Endothelial cell of umbilical vein (primary cell): ENCODE results near the gene PLSCR1. TPM values are rescaled to one million over a fixed set of nuclear protein-coding genes. Genes with fewer than 3 reads are reported as not detected.

Experiments used
- BruUV-seq: library from RNA; stranded (reverse); fragments of 400-500 nt; replicated peaks from 2 replicates; lab custom pipeline; 2021; lab: Mats Ljungman, UMichigan
- CTCF ChIA-PET: fragments of 300-600, 350-600 bp; sonication (Branson Sonifier 250); formaldehyde crosslinking; loops from one replicate; lab custom pipeline; 2021; ENCODE audit warnings: antibody characterized with exemption, inconsistent platforms; lab: Charles Lee
- POLR2A ChIA-PET: fragments of 300-600, 350-600 bp; sonication (Branson Sonifier 250); formaldehyde crosslinking; loops from one replicate; lab custom pipeline; 2021; ENCODE audit warnings: antibody characterized with exemption, inconsistent platforms; lab: Charles Lee
- DNase-seq: peaks from one replicate; pipeline ENCODE4 v3.0.0-alpha.2; 2011; ENCODE audit warnings: low read depth, low spot score
- FAIRE-seq: peaks from 2 replicates; lab custom pipeline; 2011; peaks lifted over from hg19 to GRCh38; lab: Jason Lieb, UNC
- H2AFZ ChIP-seq: 2 replicates; pipeline ENCODE4 v1.6.0; 2012; ENCODE audit warnings: low read depth, low read length, control low read depth, inconsistent platforms
- H3K27ac ChIP-seq: 2 replicates; pipeline ENCODE4 v1.5.1; 2011; ENCODE audit warnings: low read depth, mild to moderate bottlenecking, control low read depth, low read length, moderate library complexity; ENCODE audit not compliant: insufficient read depth
- H3K27me3 ChIP-seq, 2 experiments: 2 replicates each; pipeline versions ENCODE4 v1.6.0 to v1.6.1; 2011; ENCODE audit warnings: low read length in 2 of 2, mixed read lengths in 1 of 2; ENCODE audit not compliant: control insufficient read depth in 2 of 2, insufficient read depth in 2 of 2
- H3K36me3 ChIP-seq, 2 experiments: 2 replicates in 1 of 2; 3 replicates in 1 of 2; pipeline ENCODE4 v1.5.1; 2011; ENCODE audit warnings: low read length in 2 of 2, mild to moderate bottlenecking in 1 of 2, moderate library complexity in 1 of 2; ENCODE audit not compliant: control insufficient read depth in 2 of 2, insufficient read depth in 2 of 2; ENCODE audit errors: extremely low read depth in 1 of 2
- H3K4me1 ChIP-seq: 3 replicates; pipeline ENCODE4 v1.5.1; 2011; ENCODE audit warnings: mild to moderate bottlenecking, low read length; ENCODE audit not compliant: control insufficient read depth, insufficient read depth; ENCODE audit errors: extremely low read depth
- H3K4me2 ChIP-seq: 2 replicates; pipeline ENCODE4 v1.6.1; 2011; ENCODE audit warnings: low read length, control low read depth, mixed read lengths; ENCODE audit not compliant: insufficient read depth
- H3K4me3 ChIP-seq, 3 experiments: fragments of 200-600 bp in 1 of 3; sonication (generic), shearing (Covaris generic) in 1 of 3; replicated peaks in 1 of 3; 2 replicates each; pipeline ENCODE4 v1.5.1; 2011 to 2016; ENCODE audit warnings: control low read depth in 3 of 3, low read length in 3 of 3, mild to moderate bottlenecking in 2 of 3, inconsistent platforms in 1 of 3, low read depth in 1 of 3, moderate library complexity in 1 of 3; ENCODE audit not compliant: insufficient read depth in 1 of 3
- H3K79me2 ChIP-seq: 2 replicates; pipeline ENCODE4 v1.6.0; 2012; ENCODE audit warnings: low read length, inconsistent platforms; ENCODE audit not compliant: control insufficient read depth, insufficient read depth
- H3K9ac ChIP-seq: replicated peaks from 2 replicates; pipeline ENCODE3; 2011; ENCODE audit warnings: low read length, control low read depth; ENCODE audit not compliant: insufficient read depth; ENCODE audit errors: extremely low read depth
- H3K9me1 ChIP-seq: replicated peaks from 3 replicates; pipeline ENCODE4 v1.6.0; 2011; ENCODE audit warnings: mild to moderate bottlenecking, low read length; ENCODE audit not compliant: control insufficient read depth, insufficient read depth; ENCODE audit errors: extremely low read depth
- H3K9me3 ChIP-seq: replicated peaks from 2 replicates; pipeline ENCODE4 v1.5.1; 2012; ENCODE audit warnings: low read length, inconsistent platforms; ENCODE audit not compliant: control insufficient read depth, insufficient read depth
- H4K20me1 ChIP-seq: replicated peaks from 2 replicates; pipeline ENCODE3; 2011; ENCODE audit warnings: mild to moderate bottlenecking, low read length; ENCODE audit not compliant: control insufficient read depth, insufficient read depth; ENCODE audit errors: extremely low read depth
- EZH2 ChIP-seq: IDR thresholded peaks from 2 replicates; pipeline ENCODE4 v1.6.1; 2012; ENCODE audit warnings: borderline replicate concordance, low read depth, mild to moderate bottlenecking, moderate library complexity, low read length, inconsistent platforms; ENCODE audit not compliant: severe bottlenecking
- GATA2 ChIP-seq: IDR thresholded peaks from 2 replicates; pipeline ENCODE4 v1.7.0; 2011; ENCODE audit warnings: low read depth, mild to moderate bottlenecking, moderate library complexity, mixed read lengths, low read length; ENCODE audit not compliant: insufficient read length, insufficient read depth
- MYC ChIP-seq: IDR thresholded peaks from one replicate; pipeline ENCODE4 v1.6.1; 2011; ENCODE audit warnings: mild to moderate bottlenecking, low read depth, low read length
- POLR2A ChIP-seq: IDR thresholded peaks from 2 replicates; pipeline ENCODE4 v1.6.1; 2012; ENCODE audit warnings: low read depth, mild to moderate bottlenecking, control low read depth, low read length
- POLR2AphosphoS5 ChIP-seq: IDR thresholded peaks from 2 replicates; pipeline ENCODE4 v1.6.1; 2012; ENCODE audit warnings: low read depth, mild to moderate bottlenecking, control low read depth, low read length, moderate library complexity; ENCODE audit not compliant: insufficient read depth
- dilution Hi-C: fragments of 300-500 bp; cut with MboI; formaldehyde crosslinking; loops from one replicate; pipeline ENCODE4 v1.15.0; 2019; ENCODE audit warnings: low sequenced_read_pairs; ENCODE audit not compliant: extremely low pct_ligation_motif_present
- intact Hi-C: fragments of 100-400 bp; cut with micrococcal nuclease; formaldehyde crosslinking; loops from one replicate; pipeline ENCODE4 v1.10.0; 2022
- polyA plus RNA-seq, 4 experiments: library from polyadenylated mRNA; depleted of rRNA in 3 of 4; stranded (reverse) in 3 of 4; unstranded in 1 of 4; fragments of >200 nt; gene quantifications; 2 replicates each; pipeline versions ENCODE4 v1.2.1 to v1.2.3, GENCODE V29; 2011 to 2012; ENCODE audit warnings: missing spikeins in 1 of 4
- total RNA-seq: library from RNA; stranded (reverse); gene quantifications from 2 replicates; pipeline ENCODE4 v1.2.3, GENCODE V29; 2021
- TF ChIP-seq, protein P1 (sequence below): IDR thresholded peaks from 2 replicates; pipeline ENCODE4 v1.6.1; 2011; ENCODE audit not compliant: insufficient read depth, insufficient read length
- TF ChIP-seq, protein P2 (sequence below), 2 donors: IDR thresholded peaks; 1 replicate in 1 of 2; 2 replicates in 1 of 2; pipeline ENCODE4 v1.5.1; 2011; ENCODE audit warnings: low read length in 2 of 2, mild to moderate bottlenecking in 2 of 2, moderate library complexity in 2 of 2, control low read depth in 1 of 2, inconsistent platforms in 1 of 2, low read depth in 1 of 2; ENCODE audit not compliant: insufficient read depth in 1 of 2; ENCODE audit errors: extremely low read depth in 1 of 2

The PLSCR1 gene
- total and polyA plus RNA-seq, 2 donors (not counting 3 experiments of a cell fraction or from before 2014, with no cell fraction given) = 53.2 to 78.7 TPM

DNA sequence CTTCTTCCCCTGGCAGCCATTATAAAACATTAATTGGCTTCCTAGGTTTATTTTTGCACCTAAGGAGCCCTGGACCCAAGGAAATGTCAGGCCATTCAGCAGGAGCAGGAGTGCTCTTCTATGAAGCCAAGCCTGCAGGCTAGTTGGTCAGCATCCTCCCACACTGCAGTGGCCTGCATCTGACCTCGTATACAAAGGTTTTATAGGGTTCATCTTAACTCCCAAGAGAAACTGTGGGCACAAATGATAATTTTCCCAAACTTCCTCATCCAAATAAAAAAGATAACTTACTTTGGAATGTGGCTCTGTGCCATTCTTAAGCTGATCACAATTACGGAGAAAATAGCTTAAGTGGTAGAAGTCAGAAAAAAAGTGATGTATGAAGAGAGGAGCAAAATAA is 19.4 kb downstream of the PLSCR1 start:
- ChIA-PET CTCF (interaction anchor here (1.0 to 1.5 kb wide), 2 partner anchors 10 to 20 kb away, joined by 3 read pairs; no protein-coding TSS in a partner anchor), POLR2A (no interaction called here)
- Histone ChIP-seq H4K20me1 (no peaks in the 10 kb centered on the region), H2AFZ (no peak overlapping the region), H3K4me3 (no peak overlapping the region), H3K4me1 (no peaks in the 10 kb centered on the region), H3K36me3 (peaks cover 5 to 6% of the 10 kb centered on the region in 2 experiments), H3K27me3 (no peaks in the 10 kb centered on the region), H3K9me3 (no peaks in the 10 kb centered on the region), H3K4me2 (no peak overlapping the region), H3K9ac (no peak overlapping the region), H3K9me1 (no peaks in the 10 kb centered on the region), H3K27ac (no peak overlapping the region), H3K79me2 (no peaks in the 10 kb centered on the region)
- no TSS peak for BruUV-seq
- intact Hi-C loops (no loop called here), dilution Hi-C loops (no loop called here)
- DNase-seq = no peak
- no peak for FAIRE-seq
- TF ChIP-seq POLR2AphosphoS5 (no peak), EZH2 (no peak), MYC (no peak), GATA2 (no peak), POLR2A (no peak)
- TF ChIP-seq, protein P1, sequence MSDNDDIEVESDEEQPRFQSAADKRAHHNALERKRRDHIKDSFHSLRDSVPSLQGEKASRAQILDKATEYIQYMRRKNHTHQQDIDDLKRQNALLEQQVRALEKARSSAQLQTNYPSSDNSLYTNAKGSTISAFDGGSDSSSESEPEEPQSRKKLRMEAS = no peak
- TF ChIP-seq, protein P2, sequence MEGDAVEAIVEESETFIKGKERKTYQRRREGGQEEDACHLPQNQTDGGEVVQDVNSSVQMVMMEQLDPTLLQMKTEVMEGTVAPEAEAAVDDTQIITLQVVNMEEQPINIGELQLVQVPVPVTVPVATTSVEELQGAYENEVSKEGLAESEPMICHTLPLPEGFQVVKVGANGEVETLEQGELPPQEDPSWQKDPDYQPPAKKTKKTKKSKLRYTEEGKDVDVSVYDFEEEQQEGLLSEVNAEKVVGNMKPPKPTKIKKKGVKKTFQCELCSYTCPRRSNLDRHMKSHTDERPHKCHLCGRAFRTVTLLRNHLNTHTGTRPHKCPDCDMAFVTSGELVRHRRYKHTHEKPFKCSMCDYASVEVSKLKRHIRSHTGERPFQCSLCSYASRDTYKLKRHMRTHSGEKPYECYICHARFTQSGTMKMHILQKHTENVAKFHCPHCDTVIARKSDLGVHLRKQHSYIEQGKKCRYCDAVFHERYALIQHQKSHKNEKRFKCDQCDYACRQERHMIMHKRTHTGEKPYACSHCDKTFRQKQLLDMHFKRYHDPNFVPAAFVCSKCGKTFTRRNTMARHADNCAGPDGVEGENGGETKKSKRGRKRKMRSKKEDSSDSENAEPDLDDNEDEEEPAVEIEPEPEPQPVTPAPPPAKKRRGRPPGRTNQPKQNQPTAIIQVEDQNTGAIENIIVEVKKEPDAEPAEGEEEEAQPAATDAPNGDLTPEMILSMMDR (IDR thresholded peaks at IDR 0.05; ENCODE audit: extremely low read depth in 1 of 2, insufficient read depth in 1 of 2, low read depth in 1 of 2, low read length in 2 of 2) = no peak
